DOHH2 (cell line): ENCODE results near the gene JDP2.

Experiments used
- H3F3A ChIP-seq: fragments of 200-600 bp; sonication (generic), shearing (Covaris generic); 2 replicates; pipeline ENCODE4 v1.6.0; 2016; ENCODE audit warnings: antibody characterized with exemption, mild to moderate bottlenecking; ENCODE audit not compliant: control insufficient read depth, insufficient read depth
- H3K27ac ChIP-seq: fragments of 200-600 bp; sonication (generic); 2 replicates; pipeline ENCODE4 v1.5.1; 2014; ENCODE audit warnings: low read depth, mild to moderate bottlenecking, low read length, moderate library complexity
- H3K27me3 ChIP-seq: fragments of 200-600 bp; sonication (generic); 2 replicates; pipeline ENCODE4 v1.6.1; 2014; ENCODE audit warnings: mild to moderate bottlenecking, low read length, mixed read lengths; ENCODE audit not compliant: control insufficient read depth
- H3K36me3 ChIP-seq: fragments of 200-600 bp; sonication (generic); 2 replicates; pipeline ENCODE4 v1.6.1; 2014; ENCODE audit warnings: mild to moderate bottlenecking, low read length, moderate library complexity, mixed read lengths; ENCODE audit not compliant: control insufficient read depth
- H3K4me1 ChIP-seq: fragments of 200-600 bp; sonication (generic); 2 replicates; pipeline ENCODE4 v1.6.1; 2014; ENCODE audit warnings: mild to moderate bottlenecking, low read length, mixed read lengths; ENCODE audit not compliant: control insufficient read depth
- H3K4me2 ChIP-seq: fragments of 200-600 bp; sonication (generic); 2 replicates; pipeline ENCODE4 v1.6.0; 2014; ENCODE audit warnings: mild to moderate bottlenecking, low read length, moderate library complexity
- H3K4me3 ChIP-seq: fragments of 200-600 bp; sonication (generic); 2 replicates; pipeline ENCODE4 v1.5.1; 2014; ENCODE audit warnings: mild to moderate bottlenecking, low read length, mixed read lengths
- H3K79me2 ChIP-seq: fragments of 200-600 bp; sonication (generic); 2 replicates; pipeline ENCODE4 v1.6.1; 2014; ENCODE audit warnings: mild to moderate bottlenecking, low read length, mixed read lengths; ENCODE audit not compliant: control insufficient read depth
- H3K9me2 ChIP-seq: fragments of 200-600 bp; sonication (generic); replicated peaks from 2 replicates; pipeline ENCODE4 v1.6.1; 2014; ENCODE audit warnings: mild to moderate bottlenecking, low read length, mixed read lengths; ENCODE audit not compliant: control insufficient read depth
- H3K9me3 ChIP-seq: fragments of 200-600 bp; sonication (generic); 2 replicates; pipeline ENCODE4 v1.6.1; 2014; ENCODE audit warnings: antibody characterized with exemption, low read length, mixed read lengths; ENCODE audit not compliant: control insufficient read depth, insufficient read depth
- H4K20me1 ChIP-seq: fragments of 200-600 bp; sonication (generic); 2 replicates; pipeline ENCODE4 v1.6.0; 2014; ENCODE audit warnings: low read depth, mild to moderate bottlenecking, antibody characterized with exemption, low read length, moderate library complexity; ENCODE audit not compliant: control insufficient read depth, insufficient read depth
- EZH2phosphoT487 ChIP-seq: fragments of 200-600 bp; sonication (generic); IDR thresholded peaks from 2 replicates; pipeline ENCODE4 v1.6.1; 2017; ENCODE audit warnings: borderline replicate concordance, mild to moderate bottlenecking, antibody characterized with exemption, low read length, moderate library complexity, mixed read lengths
- TF ChIP-seq, protein P1 (sequence below): fragments of 200-600 bp; sonication (generic); IDR thresholded peaks from one replicate; pipeline ENCODE4 v1.5.1; 2014; ENCODE audit warnings: antibody characterized with exemption, mild to moderate bottlenecking, low read depth, low read length; ENCODE audit not compliant: poor library complexity, severe bottlenecking

Gene JDP2

DNA sequence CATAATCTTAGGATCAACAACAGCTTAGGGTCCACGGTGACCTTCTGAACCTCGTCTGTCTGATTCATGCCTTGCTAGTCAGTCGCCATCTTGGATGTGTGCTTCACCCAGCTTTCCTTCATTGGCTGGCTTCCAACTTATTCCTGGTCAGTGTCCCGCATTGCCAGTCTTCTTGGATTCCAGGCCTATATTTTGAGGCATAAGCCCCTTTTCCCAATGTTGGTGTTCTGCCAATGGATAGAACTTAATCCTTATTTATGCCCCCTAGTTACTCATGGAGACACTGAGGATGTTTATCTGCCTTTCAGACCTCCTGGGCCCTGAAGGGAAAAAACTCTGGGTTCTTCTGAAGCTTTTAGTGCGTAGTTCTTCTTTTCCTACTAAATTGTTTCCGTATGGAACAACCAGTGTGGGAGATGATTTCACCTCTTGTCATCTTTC, 5.8 kb downstream of the JDP2 start:
- peaks cover 20% of the 10 kb centered on the region for H3K27me3 ChIP-seq
- H3K4me1 ChIP-seq, result peaks cover 37% of the 10 kb centered on the region
- H3K36me3 ChIP-seq, result no peaks in the 10 kb centered on the region
- H3K9me2 ChIP-seq, result no peaks in the 10 kb centered on the region
- H4K20me1 ChIP-seq, result no peaks in the 10 kb centered on the region
- no peak overlapping the region for H3K27ac ChIP-seq
- H3K79me2 ChIP-seq, result no peaks in the 10 kb centered on the region
- no peak overlapping the region for H3K4me2 ChIP-seq
- no peaks in the 10 kb centered on the region for H3K9me3 ChIP-seq
- H3F3A ChIP-seq, result no peaks in the 10 kb centered on the region; the same call in 1 of the 2 replicates
- TF ChIP-seq EZH2phosphoT487, result no peak
- TF ChIP-seq, protein P1, sequence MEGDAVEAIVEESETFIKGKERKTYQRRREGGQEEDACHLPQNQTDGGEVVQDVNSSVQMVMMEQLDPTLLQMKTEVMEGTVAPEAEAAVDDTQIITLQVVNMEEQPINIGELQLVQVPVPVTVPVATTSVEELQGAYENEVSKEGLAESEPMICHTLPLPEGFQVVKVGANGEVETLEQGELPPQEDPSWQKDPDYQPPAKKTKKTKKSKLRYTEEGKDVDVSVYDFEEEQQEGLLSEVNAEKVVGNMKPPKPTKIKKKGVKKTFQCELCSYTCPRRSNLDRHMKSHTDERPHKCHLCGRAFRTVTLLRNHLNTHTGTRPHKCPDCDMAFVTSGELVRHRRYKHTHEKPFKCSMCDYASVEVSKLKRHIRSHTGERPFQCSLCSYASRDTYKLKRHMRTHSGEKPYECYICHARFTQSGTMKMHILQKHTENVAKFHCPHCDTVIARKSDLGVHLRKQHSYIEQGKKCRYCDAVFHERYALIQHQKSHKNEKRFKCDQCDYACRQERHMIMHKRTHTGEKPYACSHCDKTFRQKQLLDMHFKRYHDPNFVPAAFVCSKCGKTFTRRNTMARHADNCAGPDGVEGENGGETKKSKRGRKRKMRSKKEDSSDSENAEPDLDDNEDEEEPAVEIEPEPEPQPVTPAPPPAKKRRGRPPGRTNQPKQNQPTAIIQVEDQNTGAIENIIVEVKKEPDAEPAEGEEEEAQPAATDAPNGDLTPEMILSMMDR, result no peak
- no peak overlapping the region for H3K4me3 ChIP-seq

DNA sequence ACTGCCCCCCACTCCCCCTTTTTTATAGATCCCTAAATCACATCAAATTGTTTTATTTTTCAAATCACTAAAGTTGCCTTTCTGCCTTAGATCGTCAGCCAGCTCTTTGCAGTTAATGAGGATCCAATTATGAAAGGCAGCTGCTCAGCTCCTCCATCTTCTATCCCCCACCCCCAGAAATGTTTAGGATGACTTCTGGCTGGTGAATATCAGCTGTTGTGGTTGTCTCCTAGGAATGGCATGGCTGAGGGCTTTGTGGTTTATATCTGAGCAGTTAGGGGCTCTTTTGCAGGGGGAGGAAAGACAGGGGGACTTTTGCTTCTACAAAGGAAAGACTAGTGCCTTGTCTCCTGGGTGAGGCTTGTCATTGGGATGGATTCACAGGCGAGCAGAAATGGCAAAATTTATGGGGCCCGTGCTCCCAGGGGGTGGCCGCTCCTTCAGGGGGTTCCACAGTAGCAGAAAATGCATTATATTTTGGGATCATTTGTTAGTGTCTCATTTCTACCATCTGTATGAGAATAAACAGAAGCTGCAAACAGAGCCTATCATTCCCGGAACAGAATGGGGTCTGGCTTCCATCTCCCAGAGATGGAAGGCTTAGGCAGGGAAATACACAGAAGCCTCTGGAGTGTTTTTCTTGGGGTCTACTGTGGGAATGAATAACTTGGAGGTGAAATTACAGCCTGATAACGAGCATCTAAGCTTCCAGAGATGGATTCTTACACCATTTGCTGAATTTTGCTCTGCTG, 6.5 kb downstream of the JDP2 start:
- TF ChIP-seq EZH2phosphoT487, result no peak
- TF ChIP-seq, protein P1, result no peak
- Histone ChIP-seq H3K79me2 (no peaks in the 10 kb centered on the region), H3K27ac (no peak overlapping the region), H4K20me1 (no peaks in the 10 kb centered on the region), H3K36me3 (no peaks in the 10 kb centered on the region; the same call in 1 of the 2 replicates), H3K9me3 (no peaks in the 10 kb centered on the region), H3K27me3 (peaks cover 13% of the 10 kb centered on the region), H3K9me2 (no peaks in the 10 kb centered on the region), H3K4me2 (no peak overlapping the region), H3K4me1 (peaks cover 44% of the 10 kb centered on the region), H3K4me3 (no peak overlapping the region), H3F3A (no peaks in the 10 kb centered on the region; the same call in 1 of the 2 replicates)

- TF ChIP-seq EZH2phosphoT487, result no peak
- TF ChIP-seq, protein P1, result no peak
- Histone ChIP-seq H3K4me2 (no peak overlapping the region), H3K4me3 (no peak overlapping the region), H4K20me1 (no peaks in the 10 kb centered on the region), H3K79me2 (no peaks in the 10 kb centered on the region), H3K4me1 (peaks cover 49% of the 10 kb centered on the region), H3K27ac (no peak overlapping the region), H3K27me3 (peaks cover 7% of the 10 kb centered on the region), H3K9me2 (no peaks in the 10 kb centered on the region), H3F3A (no peaks in the 10 kb centered on the region; the same call in 1 of the 2 replicates), H3K9me3 (no peaks in the 10 kb centered on the region), H3K36me3 (no peaks in the 10 kb centered on the region; the same call in 1 of the 2 replicates)
These were observed 7.0 kb downstream of the JDP2 start for GRCh38 chr14:75434890-75435248.
